HEK293 (cell line): ENCODE data around the gene CCR6.

Experiments
- CTCF ChIA-PET: fragments of 350-600 bp; formaldehyde crosslinking; extraction: SDS; loops from one replicate; lab custom pipeline; 2021; ENCODE audit warnings: antibody characterized with exemption; lab: Yijun Ruan, JAX
- POLR2A ChIA-PET: fragments of 300-600 bp; formaldehyde crosslinking; extraction: SDS; loops from one replicate; lab custom pipeline; 2020; ENCODE audit warnings: antibody characterized with exemption, inconsistent platforms; lab: Yijun Ruan, JAX
- H3K27ac ChIP-seq: fragments of 200-500 bp; sonication (Bioruptor generic); 2 replicates; pipeline ENCODE4 v1.5.1; 2014; ENCODE audit warnings: low read depth, low read length, control low read depth, inconsistent platforms; ENCODE audit errors: extremely low read depth
- H3K36me3 ChIP-seq, 2 experiments: fragments of 200-500 bp in 1 of 2; sonication (Bioruptor generic) in 1 of 2; 1 replicate in 1 of 2; 2 replicates in 1 of 2; pipeline ENCODE4 v1.5.1; 2014 to 2017; ENCODE audit warnings: inconsistent platforms in 2 of 2, low read length in 2 of 2; ENCODE audit not compliant: control insufficient read depth in 2 of 2, insufficient read depth in 1 of 2
- H3K4me1 ChIP-seq: fragments of 200-500 bp; sonication (Bioruptor generic); 2 replicates; pipeline ENCODE4 v1.5.1; 2014; ENCODE audit warnings: mild to moderate bottlenecking, low read length, inconsistent platforms; ENCODE audit not compliant: control insufficient read depth, insufficient read depth
- H3K4me3 ChIP-seq: 2 replicates; pipeline ENCODE4 v1.5.1; 2011; ENCODE audit warnings: low read depth, mild to moderate bottlenecking, control low read depth, low read length, moderate library complexity
- H3K9me3 ChIP-seq: fragments of 200-500 bp; sonication (Bioruptor generic); 2 replicates; pipeline ENCODE4 v1.5.1; 2014; ENCODE audit warnings: low read depth, low read length, inconsistent platforms; ENCODE audit not compliant: control insufficient read depth, insufficient read depth
- BCL11B ChIP-seq: fragments of 450-650 bp; formaldehyde crosslinking; IDR thresholded peaks from 2 replicates; pipeline ENCODE4 v1.5.1; 2016; ENCODE audit warnings: low read depth, missing biosample characterization, missing genetic modification characterization
- GFI1B ChIP-seq: fragments of 450-650 bp; formaldehyde crosslinking; IDR thresholded peaks from 2 replicates; pipeline ENCODE4 v1.5.1; 2016; ENCODE audit warnings: missing biosample characterization, missing genetic modification characterization
- IKZF3 ChIP-seq: fragments of 450-650 bp; IDR thresholded peaks from 2 replicates; pipeline ENCODE4 v1.5.0; 2018; ENCODE audit warnings: missing biosample characterization, mild to moderate bottlenecking, missing genetic modification characterization, moderate library complexity
- MEIS1 ChIP-seq: sonication (generic); formaldehyde crosslinking; IDR thresholded peaks from 2 replicates; pipeline ENCODE4 v1.8.1; 2022; ENCODE audit warnings: missing genetic modification reagents, mild to moderate bottlenecking, borderline replicate concordance
- PRDM1 ChIP-seq: fragments of 450-650 bp; formaldehyde crosslinking; IDR thresholded peaks from 2 replicates; pipeline ENCODE4; 2016; ENCODE audit warnings: missing biosample characterization, missing genetic modification characterization
- ZNF112 ChIP-seq: fragments of 450-650 bp; formaldehyde crosslinking; IDR thresholded peaks from 2 replicates; pipeline ENCODE4 v1.5.0; 2017; ENCODE audit warnings: missing biosample characterization, missing genetic modification characterization
- ZNF146 ChIP-seq: fragments of 450-650 bp; formaldehyde crosslinking; IDR thresholded peaks from 2 replicates; pipeline ENCODE4 v1.5.1; 2016; ENCODE audit warnings: missing biosample characterization, missing genetic modification characterization
- ZNF19 ChIP-seq: fragments of 450-650 bp; formaldehyde crosslinking; IDR thresholded peaks from 2 replicates; pipeline ENCODE4; 2016; ENCODE audit warnings: missing biosample characterization, missing genetic modification characterization, low read depth
- ZNF239 ChIP-seq: fragments of 450-650 bp; formaldehyde crosslinking; IDR thresholded peaks from 2 replicates; pipeline ENCODE4 v1.5.1; 2016; ENCODE audit warnings: missing biosample characterization, missing genetic modification characterization
- ZNF266 ChIP-seq: fragments of 450-650 bp; formaldehyde crosslinking; IDR thresholded peaks from 2 replicates; pipeline ENCODE4 v1.5.1; 2016; ENCODE audit warnings: missing biosample characterization, missing genetic modification characterization, low read depth
- ZNF324 ChIP-seq: fragments of 450-650 bp; formaldehyde crosslinking; IDR thresholded peaks from 2 replicates; pipeline ENCODE4 v1.5.1; 2016; ENCODE audit warnings: missing biosample characterization, missing genetic modification characterization
- ZNF37A ChIP-seq: fragments of 450-650 bp; IDR thresholded peaks from 2 replicates; pipeline ENCODE4 v1.5.1; 2018; ENCODE audit warnings: missing biosample characterization, missing genetic modification characterization
- ZNF416 ChIP-seq: fragments of 450-650 bp; formaldehyde crosslinking; IDR thresholded peaks from 2 replicates; pipeline ENCODE4 v1.5.1; 2016; ENCODE audit warnings: missing biosample characterization, missing genetic modification characterization
- ZNF423 ChIP-seq: fragments of 450-650 bp; formaldehyde crosslinking; IDR thresholded peaks from 2 replicates; pipeline ENCODE4 v1.5.1; 2016; ENCODE audit warnings: missing biosample characterization, missing genetic modification characterization
- ZNF548 ChIP-seq: fragments of 450-650 bp; formaldehyde crosslinking; IDR thresholded peaks from 2 replicates; pipeline ENCODE4 v1.5.1; 2016; ENCODE audit warnings: missing biosample characterization, missing genetic modification characterization
- ZNF585B ChIP-seq: fragments of 450-650 bp; formaldehyde crosslinking; IDR thresholded peaks from 2 replicates; pipeline ENCODE4 v1.5.1; 2016; ENCODE audit warnings: missing biosample characterization, missing genetic modification characterization
- ZNF792 ChIP-seq: fragments of 450-650 bp; formaldehyde crosslinking; IDR thresholded peaks from 2 replicates; pipeline ENCODE4 v1.5.1; 2016; ENCODE audit warnings: missing biosample characterization, missing genetic modification characterization
- ZNF837 ChIP-seq: fragments of 450-650 bp; formaldehyde crosslinking; IDR thresholded peaks from 2 replicates; pipeline ENCODE4 v1.5.1; 2016; ENCODE audit warnings: missing biosample characterization, missing genetic modification characterization
- ZSCAN30 ChIP-seq: fragments of 450-650 bp; IDR thresholded peaks from 2 replicates; pipeline ENCODE4 v1.5.1; 2018; ENCODE audit warnings: missing biosample characterization, mild to moderate bottlenecking, missing genetic modification characterization, moderate library complexity
- TF ChIP-seq, protein P1 (sequence below): fragments of 450-650 bp; formaldehyde crosslinking; IDR thresholded peaks from 2 replicates; pipeline ENCODE4 v1.5.1; 2016; ENCODE audit warnings: missing biosample characterization, missing genetic modification characterization
- TF ChIP-seq, protein P2 (sequence below): fragments of 450-650 bp; formaldehyde crosslinking; IDR thresholded peaks from 2 replicates; pipeline ENCODE4 v1.5.1; 2016; ENCODE audit warnings: missing biosample characterization, missing genetic modification characterization
- TF ChIP-seq, protein P3 (sequence below): fragments of 450-650 bp; formaldehyde crosslinking; conservative IDR thresholded peaks from 2 replicates; pipeline ENCODE4 v1.5.1; 2016; ENCODE audit warnings: low read depth, missing biosample characterization, missing genetic modification characterization
- TF ChIP-seq, protein P4 (sequence below): fragments of 450-650 bp; formaldehyde crosslinking; IDR thresholded peaks from 2 replicates; pipeline ENCODE4 v1.5.1; 2016; ENCODE audit warnings: missing biosample characterization, missing genetic modification characterization
- TF ChIP-seq, protein P5 (sequence below): fragments of 450-650 bp; formaldehyde crosslinking; IDR thresholded peaks from 2 replicates; pipeline ENCODE4 v1.5.1; 2017; ENCODE audit warnings: missing biosample characterization, mild to moderate bottlenecking, missing genetic modification characterization, moderate library complexity
- TF ChIP-seq, protein P6 (sequence below): fragments of 450-650 bp; formaldehyde crosslinking; IDR thresholded peaks from 2 replicates; pipeline ENCODE4 v1.5.1; 2016; ENCODE audit warnings: missing biosample characterization, missing genetic modification characterization
- TF ChIP-seq, protein P7 (sequence below): fragments of 450-650 bp; formaldehyde crosslinking; IDR thresholded peaks from 2 replicates; pipeline ENCODE4 v1.5.1; 2016; ENCODE audit warnings: missing biosample characterization, missing genetic modification characterization

Gene CCR6

DNA sequence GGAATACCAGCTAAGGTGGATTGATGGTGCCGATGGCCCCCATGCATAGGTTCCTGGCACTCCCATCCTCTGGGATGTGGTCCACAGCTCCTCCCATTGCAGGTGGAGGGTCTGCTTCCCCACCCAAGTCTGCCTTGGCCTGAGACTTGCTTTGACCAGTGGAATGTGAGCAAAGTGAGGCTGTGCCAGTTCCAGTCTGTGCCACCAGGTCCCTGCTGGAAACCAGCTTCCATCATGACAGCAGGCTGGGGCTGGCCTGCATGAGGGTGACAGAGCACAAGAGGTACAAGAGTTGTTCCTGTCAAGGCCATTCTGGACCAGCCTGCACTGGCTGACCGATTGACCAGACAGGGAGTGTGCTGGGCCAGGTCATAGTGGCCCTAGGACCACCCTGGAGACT is 27.0 kb upstream of the CCR6 start:
- ChIA-PET POLR2A (no interaction called here), CTCF (no interaction called here)
- Histone ChIP-seq H3K4me3 (no peak overlapping the region), H3K9me3 (no peaks in the 10 kb centered on the region), H3K27ac (no peak overlapping the region), H3K36me3 (no peaks in the 10 kb centered on the region), H3K4me1 (no peaks in the 10 kb centered on the region)
- no peak for TF ChIP-seq ZNF266
- TF ChIP-seq ZNF37A (tag by site-specific recombination): no peak
- TF ChIP-seq ZSCAN30 (tag by site-specific recombination): no peak
- no peak for TF ChIP-seq ZNF416
- TF ChIP-seq GFI1B (tag by site-specific recombination): no peak
- no peak for TF ChIP-seq ZNF239 (tag by site-specific recombination)
- TF ChIP-seq ZNF146 (tag by site-specific recombination): no peak
- TF ChIP-seq, protein P1, sequence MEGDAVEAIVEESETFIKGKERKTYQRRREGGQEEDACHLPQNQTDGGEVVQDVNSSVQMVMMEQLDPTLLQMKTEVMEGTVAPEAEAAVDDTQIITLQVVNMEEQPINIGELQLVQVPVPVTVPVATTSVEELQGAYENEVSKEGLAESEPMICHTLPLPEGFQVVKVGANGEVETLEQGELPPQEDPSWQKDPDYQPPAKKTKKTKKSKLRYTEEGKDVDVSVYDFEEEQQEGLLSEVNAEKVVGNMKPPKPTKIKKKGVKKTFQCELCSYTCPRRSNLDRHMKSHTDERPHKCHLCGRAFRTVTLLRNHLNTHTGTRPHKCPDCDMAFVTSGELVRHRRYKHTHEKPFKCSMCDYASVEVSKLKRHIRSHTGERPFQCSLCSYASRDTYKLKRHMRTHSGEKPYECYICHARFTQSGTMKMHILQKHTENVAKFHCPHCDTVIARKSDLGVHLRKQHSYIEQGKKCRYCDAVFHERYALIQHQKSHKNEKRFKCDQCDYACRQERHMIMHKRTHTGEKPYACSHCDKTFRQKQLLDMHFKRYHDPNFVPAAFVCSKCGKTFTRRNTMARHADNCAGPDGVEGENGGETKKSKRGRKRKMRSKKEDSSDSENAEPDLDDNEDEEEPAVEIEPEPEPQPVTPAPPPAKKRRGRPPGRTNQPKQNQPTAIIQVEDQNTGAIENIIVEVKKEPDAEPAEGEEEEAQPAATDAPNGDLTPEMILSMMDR (tag by site-specific recombination): no peak
- no peak for TF ChIP-seq ZNF792 (tag by site-specific recombination)
- TF ChIP-seq, protein P2, sequence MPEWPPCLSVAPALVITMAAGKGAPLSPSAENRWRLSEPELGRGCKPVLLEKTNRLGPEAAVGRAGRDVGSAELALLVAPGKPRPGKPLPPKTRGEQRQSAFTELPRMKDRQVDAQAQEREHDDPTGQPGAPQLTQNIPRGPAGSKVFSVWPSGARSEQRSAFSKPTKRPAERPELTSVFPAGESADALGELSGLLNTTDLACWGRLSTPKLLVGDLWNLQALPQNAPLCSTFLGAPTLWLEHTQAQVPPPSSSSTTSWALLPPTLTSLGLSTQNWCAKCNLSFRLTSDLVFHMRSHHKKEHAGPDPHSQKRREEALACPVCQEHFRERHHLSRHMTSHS (tag by site-specific recombination): no peak
- TF ChIP-seq, protein P3, sequence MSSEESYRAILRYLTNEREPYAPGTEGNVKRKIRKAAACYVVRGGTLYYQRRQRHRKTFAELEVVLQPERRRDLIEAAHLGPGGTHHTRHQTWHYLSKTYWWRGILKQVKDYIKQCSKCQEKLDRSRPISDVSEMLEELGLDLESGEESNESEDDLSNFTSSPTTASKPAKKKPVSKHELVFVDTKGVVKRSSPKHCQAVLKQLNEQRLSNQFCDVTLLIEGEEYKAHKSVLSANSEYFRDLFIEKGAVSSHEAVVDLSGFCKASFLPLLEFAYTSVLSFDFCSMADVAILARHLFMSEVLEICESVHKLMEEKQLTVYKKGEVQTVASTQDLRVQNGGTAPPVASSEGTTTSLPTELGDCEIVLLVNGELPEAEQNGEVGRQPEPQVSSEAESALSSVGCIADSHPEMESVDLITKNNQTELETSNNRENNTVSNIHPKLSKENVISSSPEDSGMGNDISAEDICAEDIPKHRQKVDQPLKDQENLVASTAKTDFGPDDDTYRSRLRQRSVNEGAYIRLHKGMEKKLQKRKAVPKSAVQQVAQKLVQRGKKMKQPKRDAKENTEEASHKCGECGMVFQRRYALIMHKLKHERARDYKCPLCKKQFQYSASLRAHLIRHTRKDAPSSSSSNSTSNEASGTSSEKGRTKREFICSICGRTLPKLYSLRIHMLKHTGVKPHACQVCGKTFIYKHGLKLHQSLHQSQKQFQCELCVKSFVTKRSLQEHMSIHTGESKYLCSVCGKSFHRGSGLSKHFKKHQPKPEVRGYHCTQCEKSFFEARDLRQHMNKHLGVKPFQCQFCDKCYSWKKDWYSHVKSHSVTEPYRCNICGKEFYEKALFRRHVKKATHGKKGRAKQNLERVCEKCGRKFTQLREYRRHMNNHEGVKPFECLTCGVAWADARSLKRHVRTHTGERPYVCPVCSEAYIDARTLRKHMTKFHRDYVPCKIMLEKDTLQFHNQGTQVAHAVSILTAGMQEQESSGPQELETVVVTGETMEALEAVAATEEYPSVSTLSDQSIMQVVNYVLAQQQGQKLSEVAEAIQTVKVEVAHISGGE (tag by site-specific recombination): no peak
- TF ChIP-seq ZNF112 (tag by site-specific recombination): no peak
- no peak for TF ChIP-seq ZNF19 (tag by site-specific recombination)
- no peak for TF ChIP-seq ZNF585B (tag by site-specific recombination)
- TF ChIP-seq ZNF324: no peak
- no peak for TF ChIP-seq ZNF423
- TF ChIP-seq, protein P4, sequence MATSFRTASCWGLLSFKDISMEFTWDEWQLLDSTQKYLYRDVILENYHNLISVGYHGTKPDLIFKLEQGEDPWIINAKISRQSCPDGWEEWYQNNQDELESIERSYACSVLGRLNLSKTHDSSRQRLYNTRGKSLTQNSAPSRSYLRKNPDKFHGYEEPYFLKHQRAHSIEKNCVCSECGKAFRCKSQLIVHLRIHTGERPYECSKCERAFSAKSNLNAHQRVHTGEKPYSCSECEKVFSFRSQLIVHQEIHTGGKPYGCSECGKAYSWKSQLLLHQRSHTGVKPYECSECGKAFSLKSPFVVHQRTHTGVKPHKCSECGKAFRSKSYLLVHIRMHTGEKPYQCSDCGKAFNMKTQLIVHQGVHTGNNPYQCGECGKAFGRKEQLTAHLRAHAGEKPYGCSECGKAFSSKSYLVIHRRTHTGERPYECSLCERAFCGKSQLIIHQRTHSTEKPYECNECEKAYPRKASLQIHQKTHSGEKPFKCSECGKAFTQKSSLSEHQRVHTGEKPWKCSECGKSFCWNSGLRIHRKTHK (tag by site-specific recombination): no peak

DNA sequence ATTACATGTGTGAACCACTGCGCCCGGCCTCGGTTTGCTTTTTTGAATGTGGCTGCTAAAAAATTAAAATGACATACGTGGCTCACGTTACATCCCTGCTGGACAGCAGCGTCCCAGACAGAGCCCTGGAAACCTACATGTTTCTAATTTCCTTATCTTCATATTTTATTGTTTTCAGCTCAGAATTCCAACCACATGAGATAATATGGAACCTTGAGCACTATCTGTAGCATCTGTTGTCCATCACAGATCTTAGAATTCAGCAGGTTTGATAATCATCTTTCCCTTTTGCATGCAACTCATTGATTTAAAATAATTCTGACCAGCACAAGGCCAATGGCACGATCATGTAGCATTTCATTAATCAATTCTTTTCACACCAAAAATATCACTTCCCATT is 25.9 kb upstream of the CCR6 start:
- Histone ChIP-seq H3K36me3 (no peaks in the 10 kb centered on the region), H3K4me3 (no peak overlapping the region), H3K4me1 (no peaks in the 10 kb centered on the region), H3K27ac (no peak overlapping the region), H3K9me3 (no peaks in the 10 kb centered on the region)
- CTCF ChIA-PET: no interaction called here
- TF ChIP-seq PRDM1 (tag by site-specific recombination) (no peak), ZNF548 (tag by site-specific recombination) (no peak), IKZF3 (no peak), BCL11B (tag by site-specific recombination) (no peak), ZNF837 (tag by site-specific recombination) (no peak), MEIS1 (CRISPR knock-in tag) (no peak)
- TF ChIP-seq, protein P5, sequence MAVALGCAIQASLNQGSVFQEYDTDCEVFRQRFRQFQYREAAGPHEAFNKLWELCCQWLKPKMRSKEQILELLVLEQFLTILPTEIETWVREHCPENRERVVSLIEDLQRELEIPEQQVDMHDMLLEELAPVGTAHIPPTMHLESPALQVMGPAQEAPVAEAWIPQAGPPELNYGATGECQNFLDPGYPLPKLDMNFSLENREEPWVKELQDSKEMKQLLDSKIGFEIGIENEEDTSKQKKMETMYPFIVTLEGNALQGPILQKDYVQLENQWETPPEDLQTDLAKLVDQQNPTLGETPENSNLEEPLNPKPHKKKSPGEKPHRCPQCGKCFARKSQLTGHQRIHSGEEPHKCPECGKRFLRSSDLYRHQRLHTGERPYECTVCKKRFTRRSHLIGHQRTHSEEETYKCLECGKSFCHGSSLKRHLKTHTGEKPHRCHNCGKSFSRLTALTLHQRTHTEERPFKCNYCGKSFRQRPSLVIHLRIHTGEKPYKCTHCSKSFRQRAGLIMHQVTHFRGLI: no peak
- TF ChIP-seq, protein P6, sequence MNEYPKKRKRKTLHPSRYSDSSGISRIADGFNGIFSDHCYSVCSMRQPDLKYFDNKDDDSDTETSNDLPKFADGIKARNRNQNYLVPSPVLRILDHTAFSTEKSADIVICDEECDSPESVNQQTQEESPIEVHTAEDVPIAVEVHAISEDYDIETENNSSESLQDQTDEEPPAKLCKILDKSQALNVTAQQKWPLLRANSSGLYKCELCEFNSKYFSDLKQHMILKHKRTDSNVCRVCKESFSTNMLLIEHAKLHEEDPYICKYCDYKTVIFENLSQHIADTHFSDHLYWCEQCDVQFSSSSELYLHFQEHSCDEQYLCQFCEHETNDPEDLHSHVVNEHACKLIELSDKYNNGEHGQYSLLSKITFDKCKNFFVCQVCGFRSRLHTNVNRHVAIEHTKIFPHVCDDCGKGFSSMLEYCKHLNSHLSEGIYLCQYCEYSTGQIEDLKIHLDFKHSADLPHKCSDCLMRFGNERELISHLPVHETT (tag by site-specific recombination): no peak
- TF ChIP-seq, protein P7, sequence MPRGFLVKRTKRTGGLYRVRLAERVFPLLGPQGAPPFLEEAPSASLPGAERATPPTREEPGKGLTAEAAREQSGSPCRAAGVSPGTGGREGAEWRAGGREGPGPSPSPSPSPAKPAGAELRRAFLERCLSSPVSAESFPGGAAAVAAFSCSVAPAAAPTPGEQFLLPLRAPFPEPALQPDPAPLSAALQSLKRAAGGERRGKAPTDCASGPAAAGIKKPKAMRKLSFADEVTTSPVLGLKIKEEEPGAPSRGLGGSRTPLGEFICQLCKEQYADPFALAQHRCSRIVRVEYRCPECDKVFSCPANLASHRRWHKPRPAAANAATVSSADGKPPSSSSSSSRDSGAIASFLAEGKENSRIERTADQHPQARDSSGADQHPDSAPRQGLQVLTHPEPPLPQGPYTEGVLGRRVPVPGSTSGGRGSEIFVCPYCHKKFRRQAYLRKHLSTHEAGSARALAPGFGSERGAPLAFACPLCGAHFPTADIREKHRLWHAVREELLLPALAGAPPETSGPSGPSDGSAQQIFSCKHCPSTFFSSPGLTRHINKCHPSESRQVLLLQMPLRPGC (tag by site-specific recombination): no peak
- POLR2A ChIA-PET: no interaction called here
